ENCODE results near the gene PLEKHG3.

The PLEKHG3 gene

GRCh38 chr14:64782196-64782595 is 78.0 kb downstream of the PLEKHG3 start:
- DNase-seq (ENCODE audit: low read depth) = no peak
- no peak overlapping the region for H3K4me3 ChIP-seq (ENCODE audit: control insufficient read depth, low read depth, low read length)
- no peak for TF ChIP-seq CTCF (conservative IDR thresholded peaks at IDR 0.05; ENCODE audit: control insufficient read depth, insufficient read depth, low read depth, low read length)

- H3K4me3 ChIP-seq (ENCODE audit: control insufficient read depth, low read depth, low read length) = no peak overlapping the region
- TF ChIP-seq CTCF (conservative IDR thresholded peaks at IDR 0.05; ENCODE audit: control insufficient read depth, insufficient read depth, low read depth, low read length) = no peak
- DNase-seq (ENCODE audit: low read depth) = no peak
Measured at GRCh38 chr14:64784006-64784405, 79.8 kb downstream of the PLEKHG3 start.

- DNase-seq (ENCODE audit: low read depth) = peak; percentile 30
- H3K4me3 ChIP-seq (ENCODE audit: control insufficient read depth, low read depth, low read length) = no peak overlapping the region
- no peak for TF ChIP-seq CTCF (conservative IDR thresholded peaks at IDR 0.05; ENCODE audit: control insufficient read depth, insufficient read depth, low read depth, low read length)
Measured at GRCh38 chr14:64786296-64787149, 82.3 kb downstream of the PLEKHG3 start.

GRCh38 chr14:64787619-64788018 is 83.4 kb downstream of the PLEKHG3 start:
- no peak for TF ChIP-seq CTCF (conservative IDR thresholded peaks at IDR 0.05; ENCODE audit: control insufficient read depth, insufficient read depth, low read depth, low read length)
- no peak overlapping the region for H3K4me3 ChIP-seq (ENCODE audit: control insufficient read depth, low read depth, low read length)
- no peak for DNase-seq (ENCODE audit: low read depth)

- peak; percentile 95 for DNase-seq (ENCODE audit: low read depth)
- no peak overlapping the region for H3K4me3 ChIP-seq (ENCODE audit: control insufficient read depth, low read depth, low read length)
- TF ChIP-seq CTCF (conservative IDR thresholded peaks at IDR 0.05; ENCODE audit: control insufficient read depth, insufficient read depth, low read depth, low read length) = no peak
Measured at GRCh38 chr14:64788706-64789105, 84.5 kb downstream of the PLEKHG3 start.

GRCh38 chr14:64789696-64790095 is 85.5 kb downstream of the PLEKHG3 start:
- H3K4me3 ChIP-seq (ENCODE audit: control insufficient read depth, low read depth, low read length) = no peak overlapping the region
- DNase-seq (ENCODE audit: low read depth) = no peak
- TF ChIP-seq CTCF (conservative IDR thresholded peaks at IDR 0.05; ENCODE audit: control insufficient read depth, insufficient read depth, low read depth, low read length) = no peak
